Endothelial cell (in vitro differentiated cells): ENCODE measurements around the gene HSPB8. TPM values are rescaled to one million over a fixed set of nuclear protein-coding genes. Genes with fewer than 3 reads are reported as not detected.

ENCODE experiments used
- DNase-seq: peaks from one replicate; pipeline ENCODE4 v3.0.0; 2021; ENCODE audit warnings: low spot score
- H3K27ac Mint-ChIP-seq: one replicate; pipeline ENCODE4 v1.8.0; 2021; ENCODE audit warnings: mixed read lengths, inconsistent platforms; ENCODE audit not compliant: unreplicated experiment
- H3K27me3 Mint-ChIP-seq: one replicate; pipeline ENCODE4 v1.8.0; 2021; ENCODE audit warnings: mild to moderate bottlenecking, moderate library complexity, mixed read lengths, inconsistent platforms; ENCODE audit not compliant: unreplicated experiment
- H3K36me3 Mint-ChIP-seq: one replicate; pipeline ENCODE4 v1.8.0; 2021; ENCODE audit warnings: mild to moderate bottlenecking, low read depth, mixed read lengths, inconsistent platforms; ENCODE audit not compliant: unreplicated experiment
- H3K4me1 Mint-ChIP-seq: one replicate; pipeline ENCODE4 v1.8.0; 2021; ENCODE audit warnings: mild to moderate bottlenecking, mixed read lengths, inconsistent platforms; ENCODE audit not compliant: unreplicated experiment
- H3K4me3 Mint-ChIP-seq: one replicate; pipeline ENCODE4 v1.8.0; 2021; ENCODE audit warnings: mild to moderate bottlenecking, mixed read lengths, inconsistent platforms; ENCODE audit not compliant: unreplicated experiment
- H3K9me3 Mint-ChIP-seq: one replicate; pipeline ENCODE4 v1.8.0; 2021; ENCODE audit warnings: mixed read lengths, inconsistent platforms; ENCODE audit not compliant: unreplicated experiment
- CTCF ChIP-seq: fragments of 200-600 bp; sonication (generic); IDR thresholded peaks from one replicate; pipeline ENCODE4 v1.5.0; 2021; ENCODE audit warnings: antibody characterized with exemption; ENCODE audit not compliant: unreplicated experiment
- total RNA-seq: library from RNA; stranded (reverse); fragmentation: NEBNext Ultra II Directional; extraction: Animal tissue kit (Norgen Biotek cat#: 25700); gene quantifications from one replicate; pipeline ENCODE4 v1.2.1, GENCODE V29; 2021; ENCODE audit not compliant: unreplicated experiment

HSPB8 gene
- total RNA-seq, 1 donor from 2014 or later = 2.7 TPM

GRCh38 chr12:119180380-119181040 is 1.8 kb downstream of the HSPB8 start:
- Mint-ChIP-seq H3K27ac (no peak overlapping the region), H3K4me3 (no peak overlapping the region), H3K27me3 (peaks cover 8% of the 10 kb centered on the region), H3K36me3 (no peaks in the 10 kb centered on the region), H3K9me3 (no peaks in the 10 kb centered on the region), H3K4me1 (peaks cover 11% of the 10 kb centered on the region)
- TF ChIP-seq CTCF = no peak
- DNase-seq = no peak

GRCh38 chr12:119181202-119181601 is 2.5 kb downstream of the HSPB8 start:
- H3K9me3 Mint-ChIP-seq = no peaks in the 10 kb centered on the region
- no peak for DNase-seq
- peaks cover 11% of the 10 kb centered on the region for H3K4me1 Mint-ChIP-seq
- no peaks in the 10 kb centered on the region for H3K36me3 Mint-ChIP-seq
- H3K27ac Mint-ChIP-seq = no peak overlapping the region
- no peak overlapping the region for H3K4me3 Mint-ChIP-seq
- peaks cover 8% of the 10 kb centered on the region for H3K27me3 Mint-ChIP-seq
- TF ChIP-seq CTCF = no peak

GRCh38 chr12:119181944-119182343 is 3.2 kb downstream of the HSPB8 start:
- no peak for DNase-seq
- Mint-ChIP-seq H3K36me3 (no peaks in the 10 kb centered on the region), H3K27me3 (peaks cover 8% of the 10 kb centered on the region), H3K27ac (no peak overlapping the region), H3K9me3 (no peaks in the 10 kb centered on the region), H3K4me1 (peaks cover 11% of the 10 kb centered on the region), H3K4me3 (no peak overlapping the region)
- no peak for TF ChIP-seq CTCF

GRCh38 chr12:119182701-119183493 is 4.2 kb downstream of the HSPB8 start:
- no peak for DNase-seq
- TF ChIP-seq CTCF = no peak
- no peak overlapping the region for H3K27ac Mint-ChIP-seq
- no peak overlapping the region for H3K4me3 Mint-ChIP-seq
- peaks cover 11% of the 10 kb centered on the region for H3K4me1 Mint-ChIP-seq
- no peaks in the 10 kb centered on the region for H3K36me3 Mint-ChIP-seq
- no peaks in the 10 kb centered on the region for H3K9me3 Mint-ChIP-seq
- H3K27me3 Mint-ChIP-seq = peaks cover 9% of the 10 kb centered on the region
